OCI-LY7 (cell line): ENCODE results near the gene PYGB. TPM values are rescaled to one million over a fixed set of nuclear protein-coding genes. Genes with fewer than 3 reads are reported as not detected.
A peak's percentile ranks its signal among the peaks of the same experiment; 100 is the strongest.

ENCODE experiments used
- BruUV-seq: library from RNA; stranded (reverse); fragments of 400-500 nt; replicated peaks from 2 replicates; lab custom pipeline; 2021; lab: Mats Ljungman, UMichigan
- CTCF ChIA-PET: fragments of 300-600 bp; sonication (Branson Sonifier 250); formaldehyde crosslinking; loops from one replicate; lab custom pipeline; 2022; ENCODE audit warnings: antibody characterized with exemption; ENCODE audit not compliant: unreplicated experiment; lab: Charles Lee
- POLR2A ChIA-PET: fragments of 300-600 bp; sonication (Branson Sonifier 250); formaldehyde crosslinking; loops from one replicate; lab custom pipeline; 2022; ENCODE audit warnings: antibody characterized with exemption; lab: Charles Lee
- DNase-seq: peaks from one replicate; pipeline ENCODE4 v3.0.0-alpha.2; 2015; ENCODE audit warnings: low spot score
- H2AFZ ChIP-seq: fragments of 200-600 bp; sonication (generic), shearing (Covaris generic); 2 replicates; pipeline ENCODE4 v1.6.1; 2014; ENCODE audit warnings: mild to moderate bottlenecking, antibody characterized with exemption, low read length, moderate library complexity
- H3K27ac ChIP-seq: fragments of 200-600 bp; sonication (generic); 2 replicates; pipeline ENCODE4 v1.5.1; 2014; ENCODE audit warnings: mixed run types, low read depth, mild to moderate bottlenecking, moderate library complexity, low read length, inconsistent platforms; ENCODE audit not compliant: poor library complexity, severe bottlenecking
- H3K36me3 ChIP-seq: fragments of 200-600 bp; sonication (generic); 2 replicates; pipeline ENCODE4 v1.6.1; 2014; ENCODE audit warnings: mild to moderate bottlenecking, antibody characterized with exemption, low read length, moderate library complexity, mixed read lengths; ENCODE audit not compliant: insufficient read depth
- H3K4me1 ChIP-seq: fragments of 200-600 bp; sonication (generic); 2 replicates; pipeline ENCODE4 v1.5.1; 2014; ENCODE audit warnings: mild to moderate bottlenecking, low read length; ENCODE audit not compliant: insufficient read depth, poor library complexity, severe bottlenecking
- H3K4me2 ChIP-seq: fragments of 200-600 bp; sonication (generic); 2 replicates; pipeline ENCODE4 v1.6.1; 2014; ENCODE audit warnings: mild to moderate bottlenecking, low read length
- H3K4me3 ChIP-seq: fragments of 200-600 bp; sonication (generic); 2 replicates; pipeline ENCODE4 v1.5.1; 2014; ENCODE audit warnings: mild to moderate bottlenecking, low read depth, low read length; ENCODE audit not compliant: poor library complexity, severe bottlenecking
- H3K79me2 ChIP-seq: fragments of 200-600 bp; sonication (generic); 2 replicates; pipeline ENCODE4 v1.6.1; 2016; ENCODE audit warnings: low read depth, mild to moderate bottlenecking, low read length, moderate library complexity, mixed read lengths; ENCODE audit not compliant: insufficient read depth
- H3K9me2 ChIP-seq: fragments of 200-600 bp; sonication (generic); 2 replicates; pipeline ENCODE4 v1.6.1; 2016; ENCODE audit warnings: mild to moderate bottlenecking, low read length, mixed read lengths; ENCODE audit not compliant: insufficient read depth
- H3K9me3 ChIP-seq: fragments of 200-600 bp; sonication (generic); 2 replicates; pipeline ENCODE4 v1.6.1; 2014; ENCODE audit warnings: mild to moderate bottlenecking, mixed run types, low read length, mixed read lengths
- H4K20me1 ChIP-seq: fragments of 200-600 bp; sonication (generic); 2 replicates; pipeline ENCODE4 v1.6.1; 2014; ENCODE audit warnings: mild to moderate bottlenecking, antibody characterized with exemption, low read length, moderate library complexity, mixed read lengths; ENCODE audit not compliant: insufficient read depth
- CTCF ChIP-seq: fragments of 200-600 bp; sonication (generic); conservative IDR thresholded peaks from 2 replicates; pipeline ENCODE4 v1.5.1; 2014; ENCODE audit warnings: mild to moderate bottlenecking, antibody characterized with exemption, low read length, moderate library complexity, mixed read lengths
- EZH2phosphoT487 ChIP-seq: fragments of 200-600 bp; sonication (generic); IDR thresholded peaks from 2 replicates; pipeline ENCODE4 v1.6.1; 2018; ENCODE audit warnings: low read depth, borderline replicate concordance, mild to moderate bottlenecking, mixed run types, antibody characterized with exemption, low read length, moderate library complexity, mixed read lengths
- intact Hi-C: fragments of 100-400 bp; cut with micrococcal nuclease; formaldehyde crosslinking; loops from one replicate; pipeline ENCODE4 v1.10.0; 2022; ENCODE audit not compliant: unreplicated experiment
- total RNA-seq, 2 experiments: library from RNA; depleted of rRNA in 1 of 2; stranded (reverse); fragments of >200 nt in 1 of 2; shearing (Covaris generic) in 1 of 2; gene quantifications; 2 replicates each; pipeline ENCODE4 v1.2.3, GENCODE V29; 2014 to 2022

The PYGB gene
- total RNA-seq, 2 experiments from 2014 or later, result 4.9 to 7.0 TPM

DNA sequence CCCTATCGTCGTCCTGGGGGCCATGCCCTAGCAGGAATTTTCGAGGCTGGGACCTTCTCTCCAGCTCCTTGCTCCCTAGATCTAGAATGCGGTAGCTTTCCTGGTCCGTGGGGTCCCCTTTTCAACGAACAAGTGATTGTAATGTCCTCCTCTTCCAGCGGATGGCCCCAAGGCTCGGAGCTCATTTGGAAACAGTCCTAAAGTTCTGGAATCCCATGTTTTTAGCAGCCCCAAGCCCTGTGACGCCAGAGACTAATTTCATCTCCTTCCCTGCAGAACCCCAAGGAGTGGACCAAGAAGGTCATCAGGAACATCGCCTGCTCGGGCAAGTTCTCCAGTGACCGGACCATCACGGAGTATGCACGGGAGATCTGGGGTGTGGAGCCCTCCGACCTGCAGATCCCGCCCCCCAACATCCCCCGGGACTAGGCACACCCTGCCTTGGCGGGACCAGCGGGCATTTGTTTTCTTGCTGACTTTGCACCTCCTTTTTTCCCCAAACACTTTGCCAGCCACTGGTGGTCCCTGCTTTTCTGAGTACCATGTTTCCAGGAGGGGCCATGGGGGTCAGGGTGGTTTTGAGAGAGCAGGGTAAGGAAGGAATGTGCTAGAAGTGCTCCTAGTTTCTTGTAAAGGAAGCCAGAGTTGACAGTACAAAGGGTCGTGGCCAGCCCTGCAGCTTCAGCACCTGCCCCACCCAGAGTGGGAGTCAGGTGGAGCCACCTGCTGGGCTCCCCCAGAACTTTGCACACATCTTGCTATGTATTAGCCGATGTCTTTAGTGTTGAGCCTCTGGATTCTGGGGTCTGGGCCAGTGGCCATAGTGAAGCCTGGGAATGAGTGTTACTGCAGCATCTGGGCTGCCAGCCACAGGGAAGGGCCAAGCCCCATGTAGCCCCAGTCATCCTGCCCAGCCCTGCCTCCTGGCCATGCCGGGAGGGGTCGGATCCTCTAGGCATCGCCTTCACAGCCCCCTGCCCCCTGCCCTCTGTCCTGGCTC is 48.5 kb downstream of the PYGB start:
- no peaks in the 10 kb centered on the region for H3K9me2 ChIP-seq
- DNase-seq, result peak; percentile 56
- peaks cover 3% of the 10 kb centered on the region; the same call in 1 of the 2 replicates for H4K20me1 ChIP-seq
- H3K79me2 ChIP-seq, result no peaks in the 10 kb centered on the region
- no peak overlapping the region for H3K27ac ChIP-seq
- no peak overlapping the region for H2AFZ ChIP-seq
- H3K36me3 ChIP-seq, result peaks cover 7% of the 10 kb centered on the region; the same call in 1 of the 2 replicates
- ChIA-PET CTCF (interaction anchor here (1.1 kb wide), 1 partner anchor 22 kb away, joined by 3 read pairs; no protein-coding TSS in a partner anchor), POLR2A (no interaction called here)
- no peaks in the 10 kb centered on the region for H3K9me3 ChIP-seq
- H3K4me3 ChIP-seq, result no peak overlapping the region
- TF ChIP-seq EZH2phosphoT487, result no peak
- TF ChIP-seq CTCF, result peak; percentile 74
- H3K4me2 ChIP-seq, result no peak overlapping the region
- no TSS peak for BruUV-seq
- peaks cover 14% of the 10 kb centered on the region for H3K4me1 ChIP-seq
- intact Hi-C loops, result loop anchor here (10.0 kb wide), 1 partner anchor 232 kb away; no protein-coding TSS in a partner anchor

DNA sequence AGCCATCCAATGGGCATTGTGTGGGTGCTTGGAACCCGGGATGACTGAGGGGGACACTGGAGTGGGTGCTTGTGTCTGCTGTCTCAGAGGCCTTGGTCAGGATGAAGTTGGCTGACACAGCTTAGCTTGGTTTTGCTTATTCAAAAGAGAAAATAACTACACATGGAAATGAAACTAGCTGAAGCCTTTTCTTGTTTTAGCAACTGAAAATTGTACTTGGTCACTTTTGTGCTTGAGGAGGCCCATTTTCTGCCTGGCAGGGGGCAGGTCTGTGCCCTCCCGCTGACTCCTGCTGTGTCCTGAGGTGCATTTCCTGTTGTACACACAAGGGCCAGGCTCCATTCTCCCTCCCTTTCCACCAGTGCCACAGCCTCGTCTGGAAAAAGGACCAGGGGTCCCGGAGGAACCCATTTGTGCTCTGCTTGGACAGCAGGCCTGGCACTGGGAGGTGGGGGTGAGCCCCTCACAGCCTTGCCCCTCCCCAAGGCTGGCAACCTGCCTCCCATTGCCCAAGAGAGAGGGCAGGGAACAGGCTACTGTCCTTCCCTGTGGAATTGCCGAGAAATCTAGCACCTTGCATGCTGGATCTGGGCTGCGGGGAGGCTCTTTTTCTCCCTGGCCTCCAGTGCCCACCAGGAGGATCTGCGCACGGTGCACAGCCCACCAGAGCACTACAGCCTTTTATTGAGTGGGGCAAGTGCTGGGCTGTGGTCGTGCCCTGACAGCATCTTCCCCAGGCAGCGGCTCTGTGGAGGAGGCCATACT is 49.4 kb downstream of the PYGB start:
- H3K4me1 ChIP-seq, result peaks cover 14% of the 10 kb centered on the region
- H4K20me1 ChIP-seq, result peaks cover 3% of the 10 kb centered on the region; the same call in 1 of the 2 replicates
- H3K4me3 ChIP-seq, result no peak overlapping the region
- H3K4me2 ChIP-seq, result no peak overlapping the region
- no peak overlapping the region for H2AFZ ChIP-seq
- no peak for DNase-seq
- H3K9me3 ChIP-seq, result no peaks in the 10 kb centered on the region
- ChIA-PET CTCF (interaction anchor here (1.1 kb wide), 1 partner anchor 21 kb away, joined by 3 read pairs; no protein-coding TSS in a partner anchor), POLR2A (no interaction called here)
- no TSS peak for BruUV-seq
- no peak overlapping the region for H3K27ac ChIP-seq
- intact Hi-C loops, result loop anchor here (10.0 kb wide), 1 partner anchor 233 kb away; no protein-coding TSS in a partner anchor
- peaks cover 7% of the 10 kb centered on the region; the same call in 1 of the 2 replicates for H3K36me3 ChIP-seq
- H3K9me2 ChIP-seq, result no peaks in the 10 kb centered on the region
- TF ChIP-seq CTCF (no peak), EZH2phosphoT487 (no peak)
- H3K79me2 ChIP-seq, result no peaks in the 10 kb centered on the region
